ENCODE data around the gene NAGPA. TPM values are rescaled to one million over a fixed set of nuclear protein-coding genes. Genes with fewer than 3 reads are reported as not detected.
A peak's percentile ranks its signal among the peaks of the same experiment; 100 is the strongest.

Gene NAGPA
- total and polyA plus RNA-seq, 2 of the 13 experiments (the other 11 are each of a cell fraction or from before 2014, with no cell fraction given), result 27.1 to 60.3 TPM

- no peak for TF ChIP-seq FIP1L1 (IDR thresholded peaks at IDR 0.05; ENCODE audit: borderline replicate concordance, insufficient read depth, low read depth, low read length)
- peak; percentile 75; the same call in 1 of the 2 replicates for TF ChIP-seq BORCS8-MEF2B (CRISPR knock-in tag; IDR thresholded peaks at IDR 0.05)
- no peak for TF ChIP-seq ZNF260 (CRISPR knock-in tag; IDR thresholded peaks at IDR 0.05; ENCODE audit: borderline replicate concordance, low read depth)
- 0 out of 3 replicates have a peak, but pooled peaks have one; percentile 24 for TF ChIP-seq MXI1 (IDR thresholded peaks at IDR 0.05; ENCODE audit: borderline replicate concordance, low read depth, low read length)
- TF ChIP-seq TFDP2 (CRISPR knock-in tag; IDR thresholded peaks at IDR 0.05), result 0 out of 2 replicates have a peak, but pooled peaks have one; percentile 14
- peak; percentile 27; the same call in 1 of the 2 replicates for TF ChIP-seq ZNF772 (CRISPR knock-in tag; IDR thresholded peaks at IDR 0.05)
- peak; percentile 36; the same call in 1 of the 2 replicates for TF ChIP-seq DRAP1 (CRISPR knock-in tag; IDR thresholded peaks at IDR 0.05)
- TF ChIP-seq CEBPG (CRISPR knock-in tag; IDR thresholded peaks at IDR 0.05), result no peak
- TF ChIP-seq AHDC1 (CRISPR knock-in tag; IDR thresholded peaks at IDR 0.05; ENCODE audit: borderline replicate concordance), result 0 out of 2 replicates have a peak, but pooled peaks have one; percentile 18
- peak; percentile 62 for TF ChIP-seq CTCF (CRISPR knock-in tag; IDR thresholded peaks at IDR 0.05)
- no peak for TF ChIP-seq ZNF773 (CRISPR knock-in tag; IDR thresholded peaks at IDR 0.05; ENCODE audit: borderline replicate concordance)
- TF ChIP-seq SP4 (CRISPR knock-in tag; IDR thresholded peaks at IDR 0.05), result peak; percentile 25; the same call in 1 of the 2 replicates
- TF ChIP-seq ZNF781 (CRISPR knock-in tag; IDR thresholded peaks at IDR 0.05; ENCODE audit: borderline replicate concordance, not compliant biosample characterization), result peak; percentile 74
- no peak for TF ChIP-seq FLYWCH1 (CRISPR knock-in tag; IDR thresholded peaks at IDR 0.05)
- TF ChIP-seq ZBTB34 (CRISPR knock-in tag; IDR thresholded peaks at IDR 0.05), result peak; percentile 43; the same call in 1 of the 2 replicates
- TF ChIP-seq SRSF9 (IDR thresholded peaks at IDR 0.05; ENCODE audit: borderline replicate concordance, insufficient read depth, low read depth, low read length, poor library complexity, severe bottlenecking), result no peak
Measured at GRCh38 chr16:5036228-5037156, 2.8 kb upstream of the NAGPA start (continued).

All from HepG2 (cell line).